ENCODE measurements around the gene CES2.
"Not testable (repeated sequence)": the region's sequence is repeated elsewhere in the genome, so short reads cannot be mapped to it uniquely, and the experiment has no call there.

The CES2 gene

DNA sequence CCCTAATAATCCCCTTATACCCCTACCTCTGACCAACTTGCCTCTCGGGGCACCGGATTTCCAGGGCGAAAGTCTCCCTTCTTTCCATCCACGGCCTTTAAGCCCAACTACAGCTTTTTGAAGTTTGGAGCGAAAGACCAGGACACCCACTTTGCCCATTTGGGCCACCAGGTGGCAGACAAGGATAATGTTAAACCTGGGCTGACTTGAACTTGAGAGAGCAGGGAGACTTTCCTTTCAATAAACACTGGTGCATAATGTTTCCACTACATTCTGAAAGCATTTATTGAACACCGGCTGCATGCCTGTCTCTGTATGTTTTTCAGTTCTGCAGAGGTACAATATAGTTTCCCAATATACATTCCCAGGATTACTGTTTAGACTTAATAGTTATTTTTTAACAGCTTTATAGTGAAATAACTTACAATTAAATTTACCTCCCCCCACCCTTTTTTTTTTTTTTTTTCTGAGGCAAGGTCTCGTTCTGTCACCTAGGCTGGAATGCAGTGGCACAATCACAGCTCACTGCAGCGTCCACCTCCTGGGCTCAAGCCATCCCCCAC is 18.9 kb downstream of the CES2 start:
- no peak for TF ChIP-seq TOX (CRISPR knock-in tag; IDR thresholded peaks at IDR 0.05; ENCODE audit: borderline replicate concordance)
- no peak for TF ChIP-seq ZNF8 (CRISPR knock-in tag; IDR thresholded peaks at IDR 0.05)
- no peak for TF ChIP-seq ZFP30 (CRISPR knock-in tag; IDR thresholded peaks at IDR 0.05)
- TF ChIP-seq ZNF565 (CRISPR knock-in tag; conservative IDR thresholded peaks at IDR 0.05; ENCODE audit: low read depth) = no peak
- no peak for TF ChIP-seq RARB (CRISPR knock-in tag; IDR thresholded peaks at IDR 0.05)
- no peak for TF ChIP-seq ZFP3 (CRISPR knock-in tag; IDR thresholded peaks at IDR 0.05)
- TF ChIP-seq, protein P1, sequence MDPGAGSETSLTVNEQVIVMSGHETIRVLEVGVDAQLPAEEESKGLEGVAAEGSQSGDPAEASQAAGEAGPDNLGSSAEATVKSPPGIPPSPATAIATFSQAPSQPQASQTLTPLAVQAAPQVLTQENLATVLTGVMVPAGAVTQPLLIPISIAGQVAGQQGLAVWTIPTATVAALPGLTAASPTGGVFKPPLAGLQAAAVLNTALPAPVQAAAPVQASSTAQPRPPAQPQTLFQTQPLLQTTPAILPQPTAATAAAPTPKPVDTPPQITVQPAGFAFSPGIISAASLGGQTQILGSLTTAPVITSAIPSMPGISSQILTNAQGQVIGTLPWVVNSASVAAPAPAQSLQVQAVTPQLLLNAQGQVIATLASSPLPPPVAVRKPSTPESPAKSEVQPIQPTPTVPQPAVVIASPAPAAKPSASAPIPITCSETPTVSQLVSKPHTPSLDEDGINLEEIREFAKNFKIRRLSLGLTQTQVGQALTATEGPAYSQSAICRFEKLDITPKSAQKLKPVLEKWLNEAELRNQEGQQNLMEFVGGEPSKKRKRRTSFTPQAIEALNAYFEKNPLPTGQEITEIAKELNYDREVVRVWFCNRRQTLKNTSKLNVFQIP (CRISPR knock-in tag; IDR thresholded peaks at IDR 0.05; ENCODE audit: borderline replicate concordance, low read depth) = no peak
- TF ChIP-seq PPARA (CRISPR knock-in tag; IDR thresholded peaks at IDR 0.05; ENCODE audit: borderline replicate concordance) = no peak
- no peak for TF ChIP-seq SNAI2 (CRISPR knock-in tag; IDR thresholded peaks at IDR 0.05)
- TF ChIP-seq, protein P2, sequence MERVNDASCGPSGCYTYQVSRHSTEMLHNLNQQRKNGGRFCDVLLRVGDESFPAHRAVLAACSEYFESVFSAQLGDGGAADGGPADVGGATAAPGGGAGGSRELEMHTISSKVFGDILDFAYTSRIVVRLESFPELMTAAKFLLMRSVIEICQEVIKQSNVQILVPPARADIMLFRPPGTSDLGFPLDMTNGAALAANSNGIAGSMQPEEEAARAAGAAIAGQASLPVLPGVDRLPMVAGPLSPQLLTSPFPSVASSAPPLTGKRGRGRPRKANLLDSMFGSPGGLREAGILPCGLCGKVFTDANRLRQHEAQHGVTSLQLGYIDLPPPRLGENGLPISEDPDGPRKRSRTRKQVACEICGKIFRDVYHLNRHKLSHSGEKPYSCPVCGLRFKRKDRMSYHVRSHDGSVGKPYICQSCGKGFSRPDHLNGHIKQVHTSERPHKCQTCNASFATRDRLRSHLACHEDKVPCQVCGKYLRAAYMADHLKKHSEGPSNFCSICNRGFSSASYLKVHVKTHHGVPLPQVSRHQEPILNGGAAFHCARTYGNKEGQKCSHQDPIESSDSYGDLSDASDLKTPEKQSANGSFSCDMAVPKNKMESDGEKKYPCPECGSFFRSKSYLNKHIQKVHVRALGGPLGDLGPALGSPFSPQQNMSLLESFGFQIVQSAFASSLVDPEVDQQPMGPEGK (CRISPR knock-in tag; IDR thresholded peaks at IDR 0.05; ENCODE audit: borderline replicate concordance) = no peak
- TF ChIP-seq ISL1 (CRISPR knock-in tag; IDR thresholded peaks at IDR 0.05) = no peak
- TF ChIP-seq ARNTL (CRISPR knock-in tag; IDR thresholded peaks at IDR 0.05; ENCODE audit: borderline replicate concordance, low read depth) = no peak
- no peak for TF ChIP-seq ZC3H10 (CRISPR knock-in tag; IDR thresholded peaks at IDR 0.05)
- ATAC-seq = peak; percentile 98

DNA sequence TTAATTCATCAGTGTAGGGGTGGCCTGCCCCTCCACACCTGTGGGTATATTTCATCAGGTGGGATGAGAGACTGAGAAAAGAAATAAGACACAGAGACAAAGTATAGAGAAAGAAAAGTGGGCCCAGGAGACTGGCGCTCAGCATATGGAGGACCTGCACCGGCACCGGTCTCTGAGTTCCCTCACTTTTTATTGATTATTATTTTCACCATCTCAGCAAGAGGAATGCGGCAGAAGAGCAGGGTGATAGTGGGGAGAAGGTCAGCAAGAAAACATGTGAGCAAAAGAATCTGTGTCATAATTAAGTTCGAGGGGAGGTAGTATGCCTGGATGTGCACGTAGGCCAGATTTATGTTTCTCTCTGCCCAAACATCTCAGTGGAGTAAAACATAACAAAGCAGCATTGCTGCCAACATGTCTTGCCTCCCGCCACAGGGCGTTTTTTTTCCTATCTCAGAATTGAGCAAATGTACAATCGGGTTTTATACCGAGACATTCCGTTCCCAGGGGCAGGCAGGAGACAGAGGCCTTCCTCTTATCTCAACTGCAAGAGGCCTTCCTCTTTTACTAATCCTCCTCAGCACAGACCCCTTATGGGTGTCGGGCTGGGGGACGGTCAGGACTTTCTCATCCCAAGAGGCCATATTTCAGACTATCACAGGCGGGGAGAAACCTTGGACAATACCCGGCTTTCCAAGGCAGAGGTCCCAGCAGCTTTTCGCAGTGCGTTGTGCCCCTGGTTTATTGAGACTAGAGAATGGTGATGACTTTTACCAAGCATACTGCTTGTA is 20.2 kb downstream of the CES2 start:
- ATAC-seq = not testable (repeated sequence)

DNA sequence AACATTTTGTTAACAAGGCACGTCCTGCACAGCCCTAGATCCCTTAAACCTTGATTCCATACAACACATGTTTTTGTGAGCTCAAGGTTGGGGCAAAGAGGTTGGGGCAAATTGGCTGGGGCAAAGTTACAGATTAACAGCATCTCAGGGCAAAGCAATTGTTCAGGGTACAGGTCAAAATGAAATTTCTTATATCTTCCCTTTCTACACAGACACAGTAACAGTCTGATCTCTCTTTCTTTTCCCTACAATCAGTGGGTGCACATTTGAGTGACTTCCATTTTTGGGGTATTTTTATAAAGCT is 20.8 kb downstream of the CES2 start:
- not testable (repeated sequence) for ATAC-seq

DNA sequence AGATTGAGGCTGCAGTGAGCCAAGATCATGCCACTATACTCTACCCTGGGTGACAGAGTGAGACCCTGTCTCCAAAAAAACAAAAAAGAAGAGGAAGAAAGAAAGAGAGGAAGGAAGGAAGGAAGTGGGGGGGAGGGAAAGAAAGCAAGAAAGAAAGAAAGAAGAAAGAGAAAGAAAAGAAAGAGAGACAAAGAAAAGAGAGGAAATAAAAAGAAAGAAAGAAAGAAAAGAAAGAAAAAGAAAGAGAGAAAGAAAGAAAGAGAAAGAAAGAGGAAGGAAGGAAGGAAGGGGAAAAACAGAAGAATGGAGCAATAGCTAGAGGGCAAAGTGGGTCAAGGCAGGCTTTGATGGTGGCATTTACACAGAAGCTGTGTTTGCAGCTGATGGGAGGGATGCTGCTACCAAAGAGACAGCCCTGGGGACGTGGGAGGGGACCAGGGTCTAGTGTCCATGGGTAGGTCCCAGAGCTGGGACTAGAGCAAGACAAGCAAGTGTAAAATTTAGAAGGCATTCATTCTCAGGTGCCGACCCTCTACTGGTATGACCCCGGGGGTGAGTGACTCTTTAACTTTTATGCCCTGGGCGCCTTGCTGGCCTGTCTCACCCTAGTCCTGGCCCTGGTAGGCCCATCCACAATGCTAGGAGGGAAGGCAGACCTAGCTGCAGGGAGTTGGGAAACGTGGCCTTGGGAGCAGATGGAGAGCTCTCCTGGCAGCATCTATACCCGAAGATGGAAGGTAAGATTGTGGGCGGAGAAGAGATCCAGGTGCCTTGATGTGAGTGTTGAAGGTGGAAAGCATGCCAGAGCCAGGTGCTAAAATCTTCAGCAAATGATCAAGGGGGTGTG is 23.8 kb downstream of the CES2 start:
- TF ChIP-seq ISL1 (CRISPR knock-in tag; IDR thresholded peaks at IDR 0.05) (no peak), ZFP30 (CRISPR knock-in tag; IDR thresholded peaks at IDR 0.05) (no peak), ZNF565 (CRISPR knock-in tag; conservative IDR thresholded peaks at IDR 0.05; ENCODE audit: low read depth) (no peak), PPARA (CRISPR knock-in tag; IDR thresholded peaks at IDR 0.05; ENCODE audit: borderline replicate concordance) (no peak), CSDC2 (CRISPR knock-in tag; IDR thresholded peaks at IDR 0.05) (no peak), GLIS3 (CRISPR knock-in tag; IDR thresholded peaks at IDR 0.05) (no peak), RARB (CRISPR knock-in tag; IDR thresholded peaks at IDR 0.05) (no peak), BACH2 (CRISPR knock-in tag; IDR thresholded peaks at IDR 0.05; ENCODE audit: borderline replicate concordance) (no peak), TCF4 (CRISPR knock-in tag; IDR thresholded peaks at IDR 0.05; ENCODE audit: borderline replicate concordance) (no peak), SNAI2 (CRISPR knock-in tag; IDR thresholded peaks at IDR 0.05) (no peak)
- TF ChIP-seq, protein P1 (CRISPR knock-in tag; IDR thresholded peaks at IDR 0.05; ENCODE audit: borderline replicate concordance, low read depth) = no peak
- TF ChIP-seq, protein P3, sequence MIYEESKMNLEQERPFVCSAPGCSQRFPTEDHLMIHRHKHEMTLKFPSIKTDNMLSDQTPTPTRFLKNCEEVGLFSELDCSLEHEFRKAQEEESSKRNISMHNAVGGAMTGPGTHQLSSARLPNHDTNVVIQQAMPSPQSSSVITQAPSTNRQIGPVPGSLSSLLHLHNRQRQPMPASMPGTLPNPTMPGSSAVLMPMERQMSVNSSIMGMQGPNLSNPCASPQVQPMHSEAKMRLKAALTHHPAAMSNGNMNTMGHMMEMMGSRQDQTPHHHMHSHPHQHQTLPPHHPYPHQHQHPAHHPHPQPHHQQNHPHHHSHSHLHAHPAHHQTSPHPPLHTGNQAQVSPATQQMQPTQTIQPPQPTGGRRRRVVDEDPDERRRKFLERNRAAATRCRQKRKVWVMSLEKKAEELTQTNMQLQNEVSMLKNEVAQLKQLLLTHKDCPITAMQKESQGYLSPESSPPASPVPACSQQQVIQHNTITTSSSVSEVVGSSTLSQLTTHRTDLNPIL (CRISPR knock-in tag; IDR thresholded peaks at IDR 0.05; ENCODE audit: low read depth) = no peak
- no peak for ATAC-seq

Data from SK-N-SH treated with all-trans-retinoic acid at 6 μM for 48 hours (cell line).